ENCODE data around the gene CDO1.

GRCh38 chr5:115818821-115819220 is 2.4 kb upstream of the CDO1 start:
- TF ChIP-seq CREB5 (CRISPR knock-in tag; IDR thresholded peaks at IDR 0.05; ENCODE audit: low read depth) = no peak
- no peak for TF ChIP-seq PATZ1 (CRISPR knock-in tag; IDR thresholded peaks at IDR 0.05; ENCODE audit: borderline replicate concordance)
- no peak for TF ChIP-seq ARNTL (CRISPR knock-in tag; IDR thresholded peaks at IDR 0.05; ENCODE audit: borderline replicate concordance, low read depth)
- TF ChIP-seq, protein P1, sequence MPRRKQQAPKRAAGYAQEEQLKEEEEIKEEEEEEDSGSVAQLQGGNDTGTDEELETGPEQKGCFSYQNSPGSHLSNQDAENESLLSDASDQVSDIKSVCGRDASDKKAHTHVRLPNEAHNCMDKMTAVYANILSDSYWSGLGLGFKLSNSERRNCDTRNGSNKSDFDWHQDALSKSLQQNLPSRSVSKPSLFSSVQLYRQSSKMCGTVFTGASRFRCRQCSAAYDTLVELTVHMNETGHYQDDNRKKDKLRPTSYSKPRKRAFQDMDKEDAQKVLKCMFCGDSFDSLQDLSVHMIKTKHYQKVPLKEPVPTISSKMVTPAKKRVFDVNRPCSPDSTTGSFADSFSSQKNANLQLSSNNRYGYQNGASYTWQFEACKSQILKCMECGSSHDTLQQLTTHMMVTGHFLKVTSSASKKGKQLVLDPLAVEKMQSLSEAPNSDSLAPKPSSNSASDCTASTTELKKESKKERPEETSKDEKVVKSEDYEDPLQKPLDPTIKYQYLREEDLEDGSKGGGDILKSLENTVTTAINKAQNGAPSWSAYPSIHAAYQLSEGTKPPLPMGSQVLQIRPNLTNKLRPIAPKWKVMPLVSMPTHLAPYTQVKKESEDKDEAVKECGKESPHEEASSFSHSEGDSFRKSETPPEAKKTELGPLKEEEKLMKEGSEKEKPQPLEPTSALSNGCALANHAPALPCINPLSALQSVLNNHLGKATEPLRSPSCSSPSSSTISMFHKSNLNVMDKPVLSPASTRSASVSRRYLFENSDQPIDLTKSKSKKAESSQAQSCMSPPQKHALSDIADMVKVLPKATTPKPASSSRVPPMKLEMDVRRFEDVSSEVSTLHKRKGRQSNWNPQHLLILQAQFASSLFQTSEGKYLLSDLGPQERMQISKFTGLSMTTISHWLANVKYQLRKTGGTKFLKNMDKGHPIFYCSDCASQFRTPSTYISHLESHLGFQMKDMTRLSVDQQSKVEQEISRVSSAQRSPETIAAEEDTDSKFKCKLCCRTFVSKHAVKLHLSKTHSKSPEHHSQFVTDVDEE (CRISPR knock-in tag; IDR thresholded peaks at IDR 0.05) = no peak
- no peak for TF ChIP-seq ZC3H10 (CRISPR knock-in tag; IDR thresholded peaks at IDR 0.05)
- TF ChIP-seq ISL1 (CRISPR knock-in tag; IDR thresholded peaks at IDR 0.05) = no peak
- no peak for TF ChIP-seq PPARA (CRISPR knock-in tag; IDR thresholded peaks at IDR 0.05; ENCODE audit: borderline replicate concordance)
- TF ChIP-seq ZFP30 (CRISPR knock-in tag; IDR thresholded peaks at IDR 0.05) = no peak
- no peak for TF ChIP-seq ESRRG (CRISPR knock-in tag; IDR thresholded peaks at IDR 0.05)

All from SK-N-SH treated with all-trans-retinoic acid at 6 μM for 48 hours (cell line).